Mesenchymal stem cell (in vitro differentiated cells and primary cell): Measurements from ENCODE around the gene SPATA13.
"Not testable (repeated sequence)": the region's sequence is repeated elsewhere in the genome, so short reads cannot be mapped to it uniquely, and the experiment has no call there.

Source experiments
- DNase-seq: peaks from one replicate; pipeline ENCODE4 v3.0.0-alpha.2; 2013
- H2AFZ ChIP-seq: one replicate; pipeline ENCODE4 v1.6.1; 2013; ENCODE audit warnings: low read depth, mild to moderate bottlenecking, control low read depth, inconsistent platforms, low read length, moderate library complexity
- H2AK5ac ChIP-seq: 2 replicates; pipeline ENCODE4 v1.6.1; 2013; ENCODE audit warnings: low read length, moderate library complexity, mild to moderate bottlenecking, inconsistent platforms; ENCODE audit not compliant: severe bottlenecking
- H2BK120ac ChIP-seq: one replicate; pipeline ENCODE4 v1.6.1; 2013; ENCODE audit warnings: low read depth, mild to moderate bottlenecking, inconsistent platforms, low read length, moderate library complexity
- H2BK12ac ChIP-seq, 2 experiments: one replicate each; pipeline ENCODE4 v1.6.1; 2013; ENCODE audit warnings: inconsistent platforms in 2 of 2, low read length in 2 of 2, mild to moderate bottlenecking in 2 of 2, moderate library complexity in 2 of 2, control low read depth in 1 of 2
- H2BK15ac ChIP-seq: one replicate; pipeline ENCODE4 v1.6.1; 2013; ENCODE audit warnings: mild to moderate bottlenecking, low read depth, inconsistent platforms; ENCODE audit not compliant: poor library complexity, severe bottlenecking
- H2BK5ac ChIP-seq: 2 replicates; pipeline ENCODE4 v1.6.1; 2013; ENCODE audit warnings: low read depth, mild to moderate bottlenecking, low read length, control low read depth, inconsistent platforms; ENCODE audit not compliant: poor library complexity, severe bottlenecking
- H3K14ac ChIP-seq, 2 experiments: one replicate each; pipeline ENCODE4 v1.6.1; 2013; ENCODE audit warnings: inconsistent platforms in 2 of 2, low read length in 2 of 2, control low read depth in 1 of 2, mild to moderate bottlenecking in 1 of 2, moderate library complexity in 1 of 2
- H3K18ac ChIP-seq, 2 experiments: one replicate each; pipeline ENCODE4 v1.6.1; 2013; ENCODE audit warnings: inconsistent platforms in 2 of 2, low read length in 2 of 2, control low read depth in 1 of 2, low read depth in 1 of 2, mild to moderate bottlenecking in 1 of 2
- H3K23ac ChIP-seq, 2 experiments: one replicate each; pipeline ENCODE4 v1.6.1; 2013; ENCODE audit warnings: inconsistent platforms in 2 of 2, low read length in 2 of 2, mild to moderate bottlenecking in 2 of 2, moderate library complexity in 2 of 2, control low read depth in 1 of 2
- H3K27ac ChIP-seq: 2 replicates; pipeline ENCODE4 v1.5.1; 2013; ENCODE audit warnings: mild to moderate bottlenecking, moderate library complexity, low read length, control low read depth, inconsistent platforms; ENCODE audit not compliant: poor library complexity, severe bottlenecking
- H3K27me3 ChIP-seq, 2 experiments: 2 replicates each; pipeline versions ENCODE4 v1.6.1 to v1.7.0; 2013; ENCODE audit warnings: low read length in 2 of 2, mild to moderate bottlenecking in 2 of 2, moderate library complexity in 2 of 2, control low read depth in 1 of 2, inconsistent platforms in 1 of 2; ENCODE audit not compliant: control insufficient read depth in 1 of 2, insufficient read depth in 1 of 2
- H3K36me3 ChIP-seq, 2 experiments: 2 replicates each; pipeline versions ENCODE4 v1.6.1 to v1.7.0; 2013; ENCODE audit warnings: low read length in 2 of 2, control low read depth in 1 of 2, inconsistent platforms in 1 of 2, low read depth in 1 of 2, mild to moderate bottlenecking in 1 of 2; ENCODE audit not compliant: insufficient read depth in 2 of 2, control insufficient read depth in 1 of 2
- H3K4ac ChIP-seq, 2 experiments: one replicate each; pipeline ENCODE4 v1.6.1; 2013; ENCODE audit warnings: inconsistent platforms in 2 of 2, low read length in 2 of 2, mild to moderate bottlenecking in 2 of 2, moderate library complexity in 2 of 2, control low read depth in 1 of 2, low read depth in 1 of 2
- H3K4me1 ChIP-seq: 2 replicates; pipeline ENCODE4 v1.6.1; 2013; ENCODE audit warnings: low read depth, low read length, control low read depth; ENCODE audit not compliant: control insufficient read depth, insufficient read depth
- H3K4me2 ChIP-seq: 2 replicates; pipeline ENCODE4 v1.6.1; 2013; ENCODE audit warnings: low read length, mild to moderate bottlenecking, inconsistent platforms; ENCODE audit not compliant: poor library complexity, severe bottlenecking
- H3K4me3 ChIP-seq, 2 experiments: 2 replicates each; pipeline versions ENCODE4 v1.5.1 to v1.7.0; 2013; ENCODE audit warnings: low read length in 2 of 2, mild to moderate bottlenecking in 2 of 2, control low read depth in 1 of 2, low read depth in 1 of 2; ENCODE audit not compliant: insufficient read depth in 1 of 2
- H3K79me1 ChIP-seq: replicated peaks from 2 replicates; pipeline ENCODE4 v1.6.1; 2013; ENCODE audit warnings: mild to moderate bottlenecking, control low read depth, low read length, inconsistent platforms; ENCODE audit not compliant: poor library complexity, severe bottlenecking
- H3K9ac ChIP-seq: 2 replicates; pipeline ENCODE4 v1.7.0; 2013; ENCODE audit warnings: mild to moderate bottlenecking, low read length, moderate library complexity
- H3K9me3 ChIP-seq: 2 replicates; pipeline ENCODE4 v1.7.0; 2013; ENCODE audit warnings: mild to moderate bottlenecking, low read length; ENCODE audit not compliant: control insufficient read depth
- H4K8ac ChIP-seq: one replicate; pipeline ENCODE4 v1.6.1; 2013; ENCODE audit warnings: inconsistent platforms, mild to moderate bottlenecking, low read length, moderate library complexity
- H4K91ac ChIP-seq: one replicate; pipeline ENCODE4 v1.6.1; 2013; ENCODE audit warnings: mild to moderate bottlenecking, low read length, inconsistent platforms
- WGBS: methylation state at CpG from one replicate; pipeline ENCODE4 v1.1.7; 2013; ENCODE audit warnings: mixed read lengths; 5-methylcytosine and 5-hydroxymethylcytosine counted together

Gene SPATA13

GRCh38 chr13:24203273-24203672 lies 42.8 kb downstream of the SPATA13 start:
- peaks cover 4% of the 10 kb centered on the region for H3K4me1 ChIP-seq
- H3K4ac ChIP-seq, result no peak overlapping the region
- no peaks in the 10 kb centered on the region for H3K36me3 ChIP-seq
- no peak overlapping the region for H2AK5ac ChIP-seq
- H3K14ac ChIP-seq, result no peak overlapping the region
- no peak overlapping the region for H2BK120ac ChIP-seq
- no peak overlapping the region for H2AFZ ChIP-seq
- H4K91ac ChIP-seq, result no peak overlapping the region
- peaks cover 5% of the 10 kb centered on the region for H3K79me1 ChIP-seq
- no peak overlapping the region for H3K18ac ChIP-seq
- H4K8ac ChIP-seq, result no peak overlapping the region
- H3K9me3 ChIP-seq, result no peaks in the 10 kb centered on the region
- no peak overlapping the region for H3K4me3 ChIP-seq
- no peak overlapping the region for H3K27ac ChIP-seq
- no peak overlapping the region for H3K23ac ChIP-seq
- no peaks in the 10 kb centered on the region for H3K27me3 ChIP-seq
- H2BK12ac ChIP-seq, result no peak overlapping the region
- WGBS, result 85% methylated on average over 1 of the region's 3 CpGs
- no peak overlapping the region for H2BK5ac ChIP-seq
- H3K4me2 ChIP-seq, result no peak overlapping the region
- H2BK15ac ChIP-seq, result no peak overlapping the region
- H3K9ac ChIP-seq, result no peak overlapping the region
- peak; percentile 14 for DNase-seq

DNA sequence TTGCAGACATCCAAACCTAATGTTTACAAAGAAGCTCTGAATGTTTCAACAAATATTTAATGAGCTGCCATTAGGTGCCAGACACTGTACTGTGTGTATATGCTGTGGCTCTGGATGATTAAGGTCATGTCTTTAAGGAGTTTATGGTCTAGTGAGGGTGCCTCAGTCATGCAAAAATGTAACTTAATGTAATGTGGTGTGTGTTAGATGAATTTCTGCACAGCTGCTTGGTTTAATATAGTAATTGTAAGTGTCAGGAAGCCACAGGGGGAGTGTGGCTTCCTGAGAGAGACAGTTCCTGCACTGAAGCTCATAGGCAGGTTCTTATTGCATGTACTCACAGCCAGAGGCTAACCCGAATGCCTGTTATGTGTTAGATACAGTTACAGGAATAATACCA lies 43.3 kb downstream of the SPATA13 start:
- Histone ChIP-seq H2AK5ac (no peak overlapping the region), H2BK120ac (no peak overlapping the region), H3K18ac (no peak overlapping the region), H3K27me3 (no peaks in the 10 kb centered on the region), H4K91ac (no peak overlapping the region), H3K4ac (no peak overlapping the region), H3K4me1 (peaks cover 5% of the 10 kb centered on the region), H3K9ac (no peak overlapping the region), H3K4me3 (no peak overlapping the region), H3K36me3 (no peaks in the 10 kb centered on the region), H4K8ac (no peak overlapping the region), H3K23ac (no peak overlapping the region), H3K14ac (no peak overlapping the region), H3K9me3 (no peaks in the 10 kb centered on the region), H2BK15ac (no peak overlapping the region), H2BK12ac (no peak overlapping the region), H3K79me1 (peaks cover 3% of the 10 kb centered on the region), H3K27ac (no peak overlapping the region), H2AFZ (no peak overlapping the region), H3K4me2 (no peak overlapping the region), H2BK5ac (no peak overlapping the region)
- peak; percentile 44 for DNase-seq
- 67% methylated on average over 1 of the region's 1 CpG for WGBS

DNA sequence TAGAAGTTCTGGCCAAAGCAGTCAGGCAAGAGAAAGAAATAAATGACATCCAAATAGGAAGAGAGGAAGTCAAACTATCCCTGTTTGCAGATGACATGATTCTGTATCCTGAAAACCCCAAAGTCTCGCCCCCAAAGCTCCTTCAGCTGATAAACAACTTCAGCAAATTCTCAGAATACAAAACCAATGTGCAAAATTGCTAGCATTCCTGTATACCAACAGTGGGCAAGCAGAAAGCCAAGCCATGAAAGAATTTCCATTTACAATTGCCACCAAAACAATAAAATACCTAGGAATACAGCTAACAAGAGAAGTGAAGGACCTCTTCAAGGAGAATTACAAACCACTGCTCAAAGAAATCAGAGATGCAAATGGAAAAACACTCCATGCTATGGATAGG lies 44.6 kb downstream of the SPATA13 start:
- not testable (repeated sequence) for H4K91ac ChIP-seq, H3K9me3 ChIP-seq, H2BK15ac ChIP-seq, H3K9ac ChIP-seq, H3K27ac ChIP-seq, H2BK5ac ChIP-seq, H3K4me2 ChIP-seq, H2AK5ac ChIP-seq, H4K8ac ChIP-seq, H2AFZ ChIP-seq, H3K27me3 ChIP-seq, H2BK120ac ChIP-seq, H3K4me3 ChIP-seq, H3K79me1 ChIP-seq, DNase-seq, H3K23ac ChIP-seq, H3K36me3 ChIP-seq, H3K4ac ChIP-seq, H3K18ac ChIP-seq, H2BK12ac ChIP-seq, H3K4me1 ChIP-seq, H3K14ac ChIP-seq
- 100% methylated on average over 1 of the region's 1 CpG for WGBS

DNA sequence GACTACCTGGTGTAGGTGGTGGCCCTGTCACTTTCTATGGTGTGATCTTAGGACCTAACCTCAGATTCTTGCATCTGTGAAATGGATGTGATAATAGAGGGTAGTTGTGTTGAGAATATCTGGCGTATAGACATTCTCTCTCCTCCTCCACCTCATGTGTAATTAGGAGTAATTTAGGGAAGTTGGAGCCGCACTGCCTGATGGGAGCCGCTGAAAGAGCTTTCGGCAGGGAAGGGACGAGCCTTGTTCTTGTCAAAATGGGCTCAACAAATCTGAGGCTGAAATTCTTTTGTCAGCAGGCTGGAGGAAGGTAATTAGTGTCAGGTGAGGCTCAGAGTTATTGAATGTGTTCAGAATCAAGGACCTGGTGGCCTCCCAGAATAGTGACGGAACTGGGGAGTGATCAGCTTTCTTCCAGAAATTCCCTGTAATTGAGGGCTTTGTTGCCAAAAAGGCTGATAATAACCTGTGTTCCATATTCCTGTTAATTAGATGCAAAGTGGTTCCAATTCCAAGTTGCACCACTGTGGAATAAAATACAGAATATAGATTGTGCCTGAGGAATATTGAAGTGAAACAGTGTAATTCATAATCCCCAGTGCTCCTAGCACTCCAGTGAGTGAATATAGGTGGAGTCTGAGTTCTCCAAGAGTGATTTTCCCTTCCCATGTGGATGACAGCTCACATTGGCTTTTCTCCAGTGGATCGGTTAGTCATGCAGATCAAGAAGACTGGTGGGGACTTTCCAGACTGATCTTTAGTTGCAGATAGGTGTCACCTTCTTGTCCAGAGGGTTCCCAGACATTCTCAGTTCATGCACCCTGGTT lies 47.5 kb downstream of the SPATA13 start:
- Histone ChIP-seq H3K4me2 (no peak overlapping the region), H3K14ac (no peak overlapping the region), H3K27ac (no peak overlapping the region), H2BK15ac (no peak overlapping the region), H3K9ac (peak overlapping the region; percentile 58), H2BK12ac (peak overlapping the region; percentile 32 to 57), H2AK5ac (no peak overlapping the region), H2BK5ac (no peak overlapping the region), H3K27me3 (no peaks in the 10 kb centered on the region), H3K79me1 (peaks cover 7% of the 10 kb centered on the region), H3K4me3 (peak overlapping the region in 1 of 2 experiments; percentile 63), H4K8ac (no peak overlapping the region), H4K91ac (no peak overlapping the region), H3K36me3 (no peaks in the 10 kb centered on the region), H3K18ac (no peak overlapping the region), H3K4me1 (peaks cover 10% of the 10 kb centered on the region), H3K4ac (no peak overlapping the region), H3K23ac (peak overlapping the region in 1 of 2 experiments; percentile 42), H2BK120ac (no peak overlapping the region), H2AFZ (no peak overlapping the region), H3K9me3 (no peaks in the 10 kb centered on the region)
- DNase-seq, result peak; percentile 80
- WGBS, result 65% methylated on average over 6 of the region's 7 CpGs
